K562 treated with DMSO at 1 percent for 24 hours (cell line): ENCODE data around the gene SNX1. TPM values are rescaled to one million over a fixed set of nuclear protein-coding genes. Genes with fewer than 3 reads are reported as not detected.

Experiments
- total RNA-seq: library from RNA; unstranded; fragments of 300-600 nt; gene quantifications from 2 replicates; pipeline ENCODE4 v1.2.3, GENCODE V29; 2022; ENCODE audit warnings: low read depth; ENCODE audit not compliant: insufficient read depth

The SNX1 gene
- total RNA-seq = 77.3 and 78.1 TPM in 2 replicates

GRCh38 chr15:64095795-64096667 is at the start of gene SNX1:
SNX1 (plus strand) TSS chr15:64095982; CDS start chr15:64096014, 32 bp downstream.

DNA sequence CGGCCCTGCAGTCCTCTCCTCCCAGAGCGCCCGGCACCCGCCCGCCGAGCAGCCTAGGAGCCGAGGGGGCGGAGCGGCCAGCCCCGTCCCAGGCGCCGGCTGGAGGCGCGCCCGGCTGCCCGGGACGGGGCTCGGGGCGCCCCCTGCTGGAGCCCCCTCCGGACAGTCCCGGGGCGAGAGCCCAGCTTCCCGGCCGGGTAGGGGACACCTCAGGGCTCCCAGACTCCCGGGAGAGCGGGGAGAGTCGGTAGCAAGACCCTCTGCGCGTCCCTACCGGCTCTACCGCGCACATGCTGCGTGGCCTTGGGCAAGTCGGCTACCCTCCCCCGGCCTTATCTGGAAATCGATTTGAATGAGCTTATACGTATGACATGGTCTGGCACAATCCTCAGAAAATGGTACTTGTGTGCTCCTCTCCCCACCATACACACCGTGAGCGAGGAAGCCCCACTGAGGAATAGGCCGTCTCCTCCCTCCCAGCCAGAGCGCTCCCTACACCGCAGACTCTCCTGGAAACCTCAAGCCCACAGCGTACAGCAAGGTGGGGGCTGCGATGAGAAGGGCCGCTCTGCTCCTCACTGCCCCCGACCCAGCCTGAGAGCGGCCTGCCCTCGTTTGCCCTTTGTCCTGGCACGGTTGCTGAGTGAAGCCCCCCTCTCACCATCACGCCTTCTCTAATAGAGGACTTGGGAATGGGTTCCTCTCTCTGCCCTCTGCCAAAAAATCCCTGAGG is 49.2 kb upstream of the SNX1 start, which contains the start of gene DAPK2:
Gene DAPK2, minus strand, starts transcription at position 65 of the 733 bp plus-strand sequence. CDS start 6,224 bp downstream, outside the sequence.

DNA sequence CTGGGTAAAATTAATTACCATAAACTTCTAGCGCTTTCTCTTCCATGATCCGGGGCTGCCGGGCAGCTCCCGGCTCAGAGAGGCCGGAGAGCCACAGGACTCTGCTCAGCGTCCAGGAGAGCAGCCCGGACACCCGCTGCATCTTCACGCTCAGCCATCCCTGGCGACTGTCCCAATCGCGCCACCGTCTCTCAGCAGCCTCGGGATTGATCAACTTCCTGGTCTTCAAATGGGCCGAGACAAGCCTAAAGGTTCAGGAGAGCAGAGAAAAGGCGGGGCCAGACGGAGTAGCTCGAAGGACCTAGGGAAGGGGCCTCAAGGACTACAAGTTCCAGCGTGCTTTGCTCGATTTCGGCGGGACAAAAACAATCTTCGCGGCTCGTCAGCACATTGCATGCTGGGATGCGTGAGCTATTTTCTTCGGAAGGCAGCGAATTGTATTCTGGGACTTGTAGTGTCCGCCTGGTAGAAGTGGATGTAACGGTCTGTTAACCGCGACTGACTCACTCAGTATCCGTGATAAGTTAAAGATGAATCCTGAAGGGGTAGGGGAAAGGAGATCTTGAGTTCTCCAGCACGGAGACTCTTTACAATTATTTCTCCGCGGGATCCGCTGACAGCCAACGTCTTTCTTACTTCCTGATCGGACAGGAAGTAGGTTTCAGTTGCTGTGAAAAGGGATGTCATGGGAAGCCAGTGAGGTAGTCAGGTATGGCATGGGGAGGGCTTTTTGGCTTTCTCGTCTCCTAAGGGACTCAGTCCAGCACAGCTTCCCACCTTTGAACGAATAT is 2.0 kb upstream of the SNX1 start, which contains the start of gene CIAO2A:
Gene CIAO2A, minus strand, starts transcription at position 212 of the 791 bp plus-strand sequence. Its CDS starts 70 bp downstream, at position 142.

DNA sequence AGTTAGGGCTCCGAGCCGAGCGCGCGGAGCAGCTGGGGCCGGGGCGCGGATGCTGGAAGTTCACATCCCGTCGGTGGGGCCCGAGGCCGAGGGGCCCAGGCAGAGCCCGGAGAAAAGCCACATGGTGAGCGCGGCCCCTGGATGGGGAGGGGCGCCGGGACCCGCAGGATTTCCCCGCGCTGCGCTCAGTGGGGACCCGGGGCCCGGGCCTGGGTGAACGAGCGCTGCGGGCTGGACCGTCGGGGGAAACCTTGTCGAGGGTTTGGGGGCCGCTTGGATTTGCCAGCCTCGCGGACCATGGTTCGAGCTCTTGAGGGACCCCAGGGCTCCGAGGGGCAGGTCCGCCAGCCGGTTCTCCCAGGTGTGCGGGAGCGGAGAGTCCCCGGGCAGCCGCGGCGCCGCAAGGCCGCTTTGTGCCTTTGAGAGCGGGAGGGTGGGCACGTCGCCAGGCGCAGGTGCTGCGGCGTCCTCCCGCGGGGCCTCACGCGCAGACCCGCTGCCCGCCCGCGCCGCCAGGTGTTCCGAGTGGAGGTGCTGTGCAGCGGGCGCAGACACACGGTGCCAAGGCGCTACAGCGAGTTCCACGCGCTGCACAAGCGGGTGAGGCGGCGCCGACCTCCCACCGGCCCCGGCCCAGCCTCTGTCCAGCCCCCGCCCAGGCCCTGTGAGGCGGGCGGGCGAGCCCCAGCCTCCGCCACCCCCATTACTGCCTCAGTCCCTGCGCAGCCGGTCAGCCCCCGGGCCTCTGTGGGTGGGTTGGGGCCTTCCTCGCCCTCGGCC is 56.1 kb downstream of the SNX1 start, which contains the start of gene SNX22:
Gene SNX22, plus strand, starts transcription at position 5 of the 780 bp plus-strand sequence. Its CDS starts 45 bp downstream, at position 50.

GRCh38 chr15:64162869-64163658 is 67.3 kb downstream of the SNX1 start, which contains the start of gene PPIB:
PPIB (minus strand) TSS chr15:64163022; CDS start chr15:64162986, 36 bp downstream.

Other genes with a start within 250 kb of the SNX1 start
- 5.4 and 6.7 TPM in 2 replicates for gene DAPK2, start 49.5 kb upstream of the SNX1 start, total RNA-seq
- 121 TPM in 2 replicates for gene CIAO2A, start 2.1 kb upstream of the SNX1 start, total RNA-seq
- 1.1 and 1.2 TPM in 2 replicates for gene SNX22, start 55.7 kb downstream of the SNX1 start, total RNA-seq
- gene PPIB, start 67.0 kb downstream of the SNX1 start, total RNA-seq = 477 and 517 TPM in 2 replicates